HepG2 (cell line): Measurements from ENCODE around the gene TAS2R4. TPM values are rescaled to one million over a fixed set of nuclear protein-coding genes. Genes with fewer than 3 reads are reported as not detected.
A peak's percentile ranks its signal among the peaks of the same experiment; 100 is the strongest.

Experiments
- CREB1 ChIP-seq, 2 experiments: fragments of 450-650 bp in 1 of 2; IDR thresholded peaks; 2 replicates each; pipeline ENCODE4 v1.6.1; 2016 to 2017; ENCODE audit warnings: control low read depth in 1 of 2, mild to moderate bottlenecking in 1 of 2, missing compliant biosample characterization in 1 of 2, missing genetic modification characterization in 1 of 2
- DPF2 ChIP-seq: sonication (generic); formaldehyde crosslinking; IDR thresholded peaks from 2 replicates; pipeline ENCODE4 v1.4.0; 2020; ENCODE audit warnings: mild to moderate bottlenecking, low read depth, missing genetic modification reagents, borderline replicate concordance
- ELF3 ChIP-seq: IDR thresholded peaks from 2 replicates; pipeline ENCODE4 v1.6.1; 2016; ENCODE audit warnings: missing genetic modification reagents, missing compliant biosample characterization
- HNF1B ChIP-seq: sonication (generic); formaldehyde crosslinking; IDR thresholded peaks from 2 replicates; pipeline ENCODE4 v1.5.1; 2020; ENCODE audit warnings: mild to moderate bottlenecking, moderate library complexity, missing genetic modification reagents
- KDM2A ChIP-seq: sonication (generic); formaldehyde crosslinking; IDR thresholded peaks from 2 replicates; pipeline ENCODE4 v1.4.0; 2020; ENCODE audit warnings: low read depth, missing genetic modification reagents, borderline replicate concordance
- NR1H2 ChIP-seq: sonication (generic); formaldehyde crosslinking; IDR thresholded peaks from 2 replicates; pipeline ENCODE4 v1.8.1; 2022; ENCODE audit warnings: low read depth, missing genetic modification reagents, borderline replicate concordance
- PRMT3 ChIP-seq: sonication (generic); formaldehyde crosslinking; IDR thresholded peaks from 2 replicates; pipeline ENCODE4 v1.8.1; 2022; ENCODE audit warnings: low read depth, mild to moderate bottlenecking, moderate library complexity, missing genetic modification reagents, borderline replicate concordance
- SMARCC2 ChIP-seq: fragments of 450-650 bp; IDR thresholded peaks from 2 replicates; pipeline ENCODE4 v1.6.1; 2017; ENCODE audit warnings: antibody characterized with exemption, mild to moderate bottlenecking
- ZBTB39 ChIP-seq: sonication (generic); formaldehyde crosslinking; IDR thresholded peaks from 2 replicates; pipeline ENCODE4 v1.5.0; 2020; ENCODE audit warnings: missing genetic modification reagents
- ZMAT5 ChIP-seq: sonication (generic); formaldehyde crosslinking; IDR thresholded peaks from 2 replicates; pipeline ENCODE4 v1.5.0; 2020; ENCODE audit warnings: mild to moderate bottlenecking, low read depth, missing genetic modification reagents, borderline replicate concordance
- ZNF335 ChIP-seq: sonication (generic); formaldehyde crosslinking; IDR thresholded peaks from 2 replicates; pipeline ENCODE4 v1.4.0; 2020; ENCODE audit warnings: missing genetic modification reagents
- ZNF432 ChIP-seq: sonication (generic); formaldehyde crosslinking; IDR thresholded peaks from 2 replicates; pipeline ENCODE4 v1.5.0; 2020; ENCODE audit warnings: missing genetic modification reagents, mild to moderate bottlenecking, borderline replicate concordance
- ZNF598 ChIP-seq: sonication (generic); formaldehyde crosslinking; IDR thresholded peaks from 2 replicates; pipeline ENCODE4 v1.5.1; 2020; ENCODE audit warnings: mild to moderate bottlenecking, missing genetic modification reagents, borderline replicate concordance
- ZNF746 ChIP-seq: sonication (generic); formaldehyde crosslinking; IDR thresholded peaks from 2 replicates; pipeline ENCODE4 v1.8.0; 2022; ENCODE audit warnings: mild to moderate bottlenecking, missing genetic modification reagents
- ZNF766 ChIP-seq: sonication (generic); formaldehyde crosslinking; IDR thresholded peaks from 2 replicates; pipeline ENCODE4 v1.5.0; 2020; ENCODE audit warnings: missing genetic modification reagents, borderline replicate concordance
- polyA plus RNA-seq, 8 experiments: library from polyadenylated mRNA; depleted of rRNA in 3 of 8; stranded (reverse) in 7 of 8; unstranded in 1 of 8; fragments of >200 nt; fragmentation: Illumina TruSeq in 4 of 8; extraction: Trizol in 4 of 8; gene quantifications; 2 replicates each; pipeline versions ENCODE4 v1.2.1 to v1.2.3, GENCODE V29; 2011 to 2016; ENCODE audit warnings: low read depth in 4 of 8, missing spikeins in 1 of 8, mixed read lengths in 1 of 8; ENCODE audit not compliant: insufficient read depth in 1 of 8
- total RNA-seq, 5 experiments: library from RNA; depleted of rRNA; stranded (reverse); fragments of >200 nt; fragmentation: Illumina TruSeq; extraction: Trizol; gene quantifications; 2 replicates each; pipeline ENCODE4 v1.2.3, GENCODE V29; 2016; ENCODE audit warnings: low read depth in 1 of 5
- TF ChIP-seq, protein P1 (sequence below): sonication (generic); formaldehyde crosslinking; IDR thresholded peaks from 2 replicates; pipeline ENCODE4 v1.5.0; 2020; ENCODE audit warnings: mild to moderate bottlenecking, missing genetic modification reagents, moderate library complexity
- TF ChIP-seq, protein P2 (sequence below): sonication (generic); formaldehyde crosslinking; IDR thresholded peaks from 2 replicates; pipeline ENCODE4 v1.4.0; 2020; ENCODE audit warnings: mild to moderate bottlenecking, low read depth, missing genetic modification reagents
- TF ChIP-seq, protein P3 (sequence below): sonication (generic); formaldehyde crosslinking; IDR thresholded peaks from 2 replicates; pipeline ENCODE4 v1.5.0; 2020; ENCODE audit warnings: missing genetic modification reagents

Gene TAS2R4
- total and polyA plus RNA-seq, 2 of the 13 experiments (the other 11 are each of a cell fraction or from before 2014, with no cell fraction given): 0.71 to 0.80 TPM

DNA sequence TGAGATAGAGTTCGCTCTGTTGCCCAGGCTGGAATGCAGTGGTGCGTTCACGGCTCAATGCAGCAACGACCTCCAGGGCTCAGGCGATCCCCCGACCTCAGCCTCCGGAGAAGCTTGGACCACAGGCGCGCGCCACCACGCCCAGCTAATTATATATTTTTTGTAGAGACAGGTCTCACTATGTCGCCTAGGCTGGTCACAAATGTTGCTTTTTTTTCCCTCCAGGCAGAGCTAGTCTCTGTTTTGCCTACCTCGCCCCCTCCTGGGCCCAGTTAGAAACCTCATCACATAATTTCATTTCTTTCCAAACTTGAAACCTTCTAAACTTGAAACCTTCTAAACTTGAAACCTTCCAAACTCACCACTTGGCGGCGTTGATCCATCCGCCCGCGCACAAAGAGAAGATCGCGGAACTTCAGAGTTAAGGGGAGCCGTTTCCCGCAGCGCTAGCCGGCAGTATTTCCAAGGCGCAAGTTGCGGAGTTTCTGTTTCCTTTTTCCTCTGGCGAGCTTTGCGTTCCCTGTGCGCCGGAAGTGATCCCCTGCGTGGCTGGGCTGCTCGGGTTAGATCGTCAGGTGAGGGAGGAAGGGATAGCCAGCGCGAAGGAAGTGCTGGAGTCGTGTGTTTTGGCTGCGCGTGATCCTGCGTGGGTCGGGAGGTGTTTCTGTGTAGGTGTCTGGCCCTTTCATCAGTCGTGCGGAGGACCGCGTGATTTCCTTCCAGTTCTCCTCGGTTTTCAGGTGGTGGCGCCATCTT, 38.5 kb upstream of the TAS2R4 start, which contains the start of gene SSBP1 (continued):
- TF ChIP-seq, protein P1, sequence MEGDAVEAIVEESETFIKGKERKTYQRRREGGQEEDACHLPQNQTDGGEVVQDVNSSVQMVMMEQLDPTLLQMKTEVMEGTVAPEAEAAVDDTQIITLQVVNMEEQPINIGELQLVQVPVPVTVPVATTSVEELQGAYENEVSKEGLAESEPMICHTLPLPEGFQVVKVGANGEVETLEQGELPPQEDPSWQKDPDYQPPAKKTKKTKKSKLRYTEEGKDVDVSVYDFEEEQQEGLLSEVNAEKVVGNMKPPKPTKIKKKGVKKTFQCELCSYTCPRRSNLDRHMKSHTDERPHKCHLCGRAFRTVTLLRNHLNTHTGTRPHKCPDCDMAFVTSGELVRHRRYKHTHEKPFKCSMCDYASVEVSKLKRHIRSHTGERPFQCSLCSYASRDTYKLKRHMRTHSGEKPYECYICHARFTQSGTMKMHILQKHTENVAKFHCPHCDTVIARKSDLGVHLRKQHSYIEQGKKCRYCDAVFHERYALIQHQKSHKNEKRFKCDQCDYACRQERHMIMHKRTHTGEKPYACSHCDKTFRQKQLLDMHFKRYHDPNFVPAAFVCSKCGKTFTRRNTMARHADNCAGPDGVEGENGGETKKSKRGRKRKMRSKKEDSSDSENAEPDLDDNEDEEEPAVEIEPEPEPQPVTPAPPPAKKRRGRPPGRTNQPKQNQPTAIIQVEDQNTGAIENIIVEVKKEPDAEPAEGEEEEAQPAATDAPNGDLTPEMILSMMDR (CRISPR knock-in tag): peak; percentile 84
- TF ChIP-seq, protein P2, sequence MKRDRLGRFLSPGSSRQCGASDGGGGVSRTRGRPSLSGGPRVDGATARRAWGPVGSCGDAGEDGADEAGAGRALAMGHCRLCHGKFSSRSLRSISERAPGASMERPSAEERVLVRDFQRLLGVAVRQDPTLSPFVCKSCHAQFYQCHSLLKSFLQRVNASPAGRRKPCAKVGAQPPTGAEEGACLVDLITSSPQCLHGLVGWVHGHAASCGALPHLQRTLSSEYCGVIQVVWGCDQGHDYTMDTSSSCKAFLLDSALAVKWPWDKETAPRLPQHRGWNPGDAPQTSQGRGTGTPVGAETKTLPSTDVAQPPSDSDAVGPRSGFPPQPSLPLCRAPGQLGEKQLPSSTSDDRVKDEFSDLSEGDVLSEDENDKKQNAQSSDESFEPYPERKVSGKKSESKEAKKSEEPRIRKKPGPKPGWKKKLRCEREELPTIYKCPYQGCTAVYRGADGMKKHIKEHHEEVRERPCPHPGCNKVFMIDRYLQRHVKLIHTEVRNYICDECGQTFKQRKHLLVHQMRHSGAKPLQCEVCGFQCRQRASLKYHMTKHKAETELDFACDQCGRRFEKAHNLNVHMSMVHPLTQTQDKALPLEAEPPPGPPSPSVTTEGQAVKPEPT (CRISPR knock-in tag): 0 out of 2 replicates have a peak, but pooled peaks have one; percentile 55
- peak; percentile 22; the same call in 1 of the 2 replicates for TF ChIP-seq ZNF746 (CRISPR knock-in tag)
- peak; percentile 96 for TF ChIP-seq ELF3 (CRISPR knock-in tag)
- TF ChIP-seq ZNF766: no peak; the same call in 1 of the 2 replicates
- TF ChIP-seq ZMAT5: no peak
- TF ChIP-seq, protein P3, sequence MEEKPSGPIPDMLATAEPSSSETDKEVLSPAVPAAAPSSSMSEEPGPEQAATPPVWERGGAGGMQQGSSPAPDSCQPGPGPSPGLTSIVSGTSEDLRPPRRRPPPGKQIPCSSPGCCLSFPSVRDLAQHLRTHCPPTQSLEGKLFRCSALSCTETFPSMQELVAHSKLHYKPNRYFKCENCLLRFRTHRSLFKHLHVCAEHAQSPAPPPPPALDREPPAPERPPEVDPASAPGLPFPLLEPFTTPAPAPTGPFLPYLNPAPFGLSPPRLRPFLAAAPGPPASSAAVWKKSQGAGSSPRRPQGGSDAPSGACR (CRISPR knock-in tag): no peak
- no peak for TF ChIP-seq ZNF432 (CRISPR knock-in tag)
- no peak for TF ChIP-seq ZBTB39 (CRISPR knock-in tag)
- peak; percentile 94 for TF ChIP-seq ZNF598 (CRISPR knock-in tag)
- peak; percentile 99 for TF ChIP-seq KDM2A (CRISPR knock-in tag)
- TF ChIP-seq DPF2: no peak
- peak; percentile 81 for TF ChIP-seq CREB1 (IDR thresholded peaks at IDR 0.05)
- TF ChIP-seq CREB1 (CRISPR knock-in tag; IDR thresholded peaks at IDR 0.05): peak; percentile 98
- peak; percentile 86 for TF ChIP-seq ZNF335
- TF ChIP-seq SMARCC2: no peak
- TF ChIP-seq NR1H2 (CRISPR knock-in tag): no peak; the same call in 1 of the 2 replicates
- peak; percentile 96 for TF ChIP-seq HNF1B (CRISPR knock-in tag)
- peak; percentile 85; the same call in 1 of the 2 replicates for TF ChIP-seq PRMT3
